ENCODE results near the gene CSDE1.
A peak's percentile ranks its signal among the peaks of the same experiment; 100 is the strongest.

Gene CSDE1

GRCh38 chr1:114764689-114765088 lies 6.9 kb upstream of the CSDE1 start:
- Histone ChIP-seq H3K36me3 (ENCODE audit: insufficient read depth, low read length) (no peaks in the 10 kb centered on the region), H3K27me3 (ENCODE audit: insufficient read depth, low read length, poor library complexity, severe bottlenecking) (peaks cover 7% of the 10 kb centered on the region), H3K79me2 (ENCODE audit: insufficient read depth, low read length) (no peaks in the 10 kb centered on the region), H3K4me2 (ENCODE audit: low read depth, low read length, poor library complexity, severe bottlenecking) (no peak overlapping the region), H3K9me2 (replicated peaks; ENCODE audit: low read depth, low read length) (no peaks in the 10 kb centered on the region), H3K4me1 (ENCODE audit: insufficient read depth, low read length, poor library complexity, severe bottlenecking) (no peaks in the 10 kb centered on the region), H3F3A (ENCODE audit: low read depth) (no peaks in the 10 kb centered on the region), H4K20me1 (ENCODE audit: insufficient read depth, low read length, poor library complexity, severe bottlenecking) (no peaks in the 10 kb centered on the region), H2AFZ (ENCODE audit: low read length) (no peak overlapping the region), H3K9me3 (ENCODE audit: insufficient read depth, low read depth, low read length) (no peaks in the 10 kb centered on the region), H3K9ac (ENCODE audit: low read depth, low read length, poor library complexity, severe bottlenecking) (no peak overlapping the region), H3K4me3 (ENCODE audit: low read length, poor library complexity, severe bottlenecking) (no peak overlapping the region)
- no peak for TF ChIP-seq EZH2phosphoT487 (IDR thresholded peaks at IDR 0.05; ENCODE audit: borderline replicate concordance)
- TF ChIP-seq CTCF (conservative IDR thresholded peaks at IDR 0.05; ENCODE audit: low read length), result no peak

GRCh38 chr1:114758256-114758832 lies 560 bp upstream of the CSDE1 start:
- Histone ChIP-seq H3K79me2 (ENCODE audit: insufficient read depth, low read length) (peaks cover 44% of the 10 kb centered on the region), H3K4me3 (ENCODE audit: low read length, poor library complexity, severe bottlenecking) (peak overlapping the region; percentile 93), H3K9me3 (ENCODE audit: insufficient read depth, low read depth, low read length) (no peaks in the 10 kb centered on the region), H3K9me2 (replicated peaks; ENCODE audit: low read depth, low read length) (no peaks in the 10 kb centered on the region), H3K36me3 (ENCODE audit: insufficient read depth, low read length) (no peaks in the 10 kb centered on the region), H3K4me2 (ENCODE audit: low read depth, low read length, poor library complexity, severe bottlenecking) (peak overlapping the region; percentile 62), H3K27me3 (ENCODE audit: insufficient read depth, low read length, poor library complexity, severe bottlenecking) (peaks cover 9% of the 10 kb centered on the region), H2AFZ (ENCODE audit: low read length) (peak overlapping the region; percentile 71), H3K4me1 (ENCODE audit: insufficient read depth, low read length, poor library complexity, severe bottlenecking) (peaks cover 28% of the 10 kb centered on the region), H4K20me1 (ENCODE audit: insufficient read depth, low read length, poor library complexity, severe bottlenecking) (peaks cover 39% of the 10 kb centered on the region), H3F3A (ENCODE audit: low read depth) (no peaks in the 10 kb centered on the region), H3K9ac (ENCODE audit: low read depth, low read length, poor library complexity, severe bottlenecking) (peak overlapping the region; percentile 97)
- TF ChIP-seq CTCF (conservative IDR thresholded peaks at IDR 0.05; ENCODE audit: low read length), result no peak
- no peak for TF ChIP-seq EZH2phosphoT487 (IDR thresholded peaks at IDR 0.05; ENCODE audit: borderline replicate concordance)

- H3K9ac ChIP-seq (ENCODE audit: low read depth, low read length, poor library complexity, severe bottlenecking), result peak overlapping the region; percentile 97
- H3K36me3 ChIP-seq (ENCODE audit: insufficient read depth, low read length), result no peaks in the 10 kb centered on the region
- peaks cover 58% of the 10 kb centered on the region for H3K79me2 ChIP-seq (ENCODE audit: insufficient read depth, low read length)
- no peaks in the 10 kb centered on the region for H3F3A ChIP-seq (ENCODE audit: low read depth)
- no peaks in the 10 kb centered on the region for H3K9me2 ChIP-seq (replicated peaks; ENCODE audit: low read depth, low read length)
- H3K27me3 ChIP-seq (ENCODE audit: insufficient read depth, low read length, poor library complexity, severe bottlenecking), result peaks cover 8% of the 10 kb centered on the region
- peak overlapping the region; percentile 93 for H3K4me3 ChIP-seq (ENCODE audit: low read length, poor library complexity, severe bottlenecking)
- peak overlapping the region; percentile 94 for H3K4me2 ChIP-seq (ENCODE audit: low read depth, low read length, poor library complexity, severe bottlenecking)
- peaks cover 52% of the 10 kb centered on the region for H4K20me1 ChIP-seq (ENCODE audit: insufficient read depth, low read length, poor library complexity, severe bottlenecking)
- H2AFZ ChIP-seq (ENCODE audit: low read length), result no peak overlapping the region
- no peaks in the 10 kb centered on the region for H3K9me3 ChIP-seq (ENCODE audit: insufficient read depth, low read depth, low read length)
- peaks cover 40% of the 10 kb centered on the region for H3K4me1 ChIP-seq (ENCODE audit: insufficient read depth, low read length, poor library complexity, severe bottlenecking)
- TF ChIP-seq EZH2phosphoT487 (IDR thresholded peaks at IDR 0.05; ENCODE audit: borderline replicate concordance) (no peak), CTCF (conservative IDR thresholded peaks at IDR 0.05; ENCODE audit: low read length) (no peak)
Observed at GRCh38 chr1:114756949-114757454, 782 bp downstream of the CSDE1 start.
